ENCODE measurements around the gene LURAP1L. TPM values are rescaled to one million over a fixed set of nuclear protein-coding genes. Genes with fewer than 3 reads are reported as not detected.

Gene LURAP1L
- total RNA-seq, 2 donors from 2014 or later = 0.24 to 1.3 TPM

- TF ChIP-seq CTCF (conservative IDR thresholded peaks at IDR 0.05) = no peak
- Mint-ChIP-seq H3K36me3 (ENCODE audit: low read depth) (no peaks in the 10 kb centered on the region), H3K27ac (no peak overlapping the region), H3K27me3 (ENCODE audit: insufficient read depth) (no peaks in the 10 kb centered on the region), H3K4me1 (no peaks in the 10 kb centered on the region), H3K4me3 (no peak overlapping the region), H3K9me3 (no peaks in the 10 kb centered on the region)
- Histone ChIP-seq H3K4me1 (ENCODE audit: control insufficient read depth, insufficient read depth, low read length) (no peaks in the 10 kb centered on the region), H3K27me3 (ENCODE audit: control insufficient read depth, insufficient read depth, low read length, poor library complexity, severe bottlenecking) (no peaks in the 10 kb centered on the region), H3K9me3 (ENCODE audit: control insufficient read depth, low read length) (no peaks in the 10 kb centered on the region), H3K36me3 (ENCODE audit: control insufficient read depth, insufficient read depth, low read length) (no peaks in the 10 kb centered on the region), H3K9ac (ENCODE audit: extremely low read depth, low read length, poor library complexity, severe bottlenecking) (no peak overlapping the region), H3K27ac (ENCODE audit: low read depth, low read length) (no peak overlapping the region), H3K4me3 (ENCODE audit: low read length) (no peak overlapping the region)
- no peak for DNase-seq
- 96 to 100% methylated on average over 1 to 2 of the region's 2 CpGs for WGBS, 2 experiments (ENCODE audit: insufficient coverage in 1 of 2, insufficient read length in 1 of 2)
Measured at GRCh38 chr9:12809720-12810119, 34.9 kb downstream of the LURAP1L start.

- Mint-ChIP-seq H3K4me1 (peaks cover 5% of the 10 kb centered on the region), H3K27me3 (ENCODE audit: insufficient read depth) (no peaks in the 10 kb centered on the region), H3K4me3 (no peak overlapping the region), H3K36me3 (ENCODE audit: low read depth) (no peaks in the 10 kb centered on the region), H3K27ac (no peak overlapping the region), H3K9me3 (no peaks in the 10 kb centered on the region)
- no peak overlapping the region for H3K9ac ChIP-seq (ENCODE audit: extremely low read depth, low read length, poor library complexity, severe bottlenecking)
- H3K9me3 ChIP-seq (ENCODE audit: control insufficient read depth, low read length) = no peaks in the 10 kb centered on the region
- WGBS, 2 experiments (ENCODE audit: insufficient coverage in 1 of 2, insufficient read length in 1 of 2) = 89 to 94% methylated on average over 3 of the region's 3 CpGs
- no peak overlapping the region for H3K27ac ChIP-seq (ENCODE audit: low read depth, low read length)
- H3K36me3 ChIP-seq (ENCODE audit: control insufficient read depth, insufficient read depth, low read length) = no peaks in the 10 kb centered on the region
- H3K4me1 ChIP-seq (ENCODE audit: control insufficient read depth, insufficient read depth, low read length) = no peaks in the 10 kb centered on the region
- no peak for DNase-seq
- no peaks in the 10 kb centered on the region for H3K27me3 ChIP-seq (ENCODE audit: control insufficient read depth, insufficient read depth, low read length, poor library complexity, severe bottlenecking)
- TF ChIP-seq CTCF (conservative IDR thresholded peaks at IDR 0.05) = no peak
- H3K4me3 ChIP-seq (ENCODE audit: low read length) = no peak overlapping the region
Measured at GRCh38 chr9:12811935-12812334, 37.1 kb downstream of the LURAP1L start.

GRCh38 chr9:12812710-12813109, 37.9 kb downstream of the LURAP1L start:
- no peak for TF ChIP-seq CTCF (conservative IDR thresholded peaks at IDR 0.05)
- Mint-ChIP-seq H3K4me3 (no peak overlapping the region), H3K27ac (no peak overlapping the region), H3K27me3 (ENCODE audit: insufficient read depth) (no peaks in the 10 kb centered on the region), H3K4me1 (peaks cover 12% of the 10 kb centered on the region), H3K9me3 (no peaks in the 10 kb centered on the region), H3K36me3 (ENCODE audit: low read depth) (no peaks in the 10 kb centered on the region)
- WGBS, 2 experiments (ENCODE audit: insufficient coverage in 1 of 2, insufficient read length in 1 of 2) = no CpG with 5 or more reads among the region's 1 CpG
- Histone ChIP-seq H3K4me3 (ENCODE audit: low read length) (no peak overlapping the region), H3K9ac (ENCODE audit: extremely low read depth, low read length, poor library complexity, severe bottlenecking) (no peak overlapping the region), H3K27ac (ENCODE audit: low read depth, low read length) (no peak overlapping the region), H3K36me3 (ENCODE audit: control insufficient read depth, insufficient read depth, low read length) (no peaks in the 10 kb centered on the region), H3K4me1 (ENCODE audit: control insufficient read depth, insufficient read depth, low read length) (no peaks in the 10 kb centered on the region), H3K27me3 (ENCODE audit: control insufficient read depth, insufficient read depth, low read length, poor library complexity, severe bottlenecking) (no peaks in the 10 kb centered on the region), H3K9me3 (ENCODE audit: control insufficient read depth, low read length) (no peaks in the 10 kb centered on the region)
- DNase-seq = no peak

Measured in endodermal cell (in vitro differentiated cells).